ENCODE measurements around the gene PIK3CD.
A peak's percentile ranks its signal among the peaks of the same experiment; 100 is the strongest.
"Not testable (repeated sequence)": the region's sequence is repeated elsewhere in the genome, so short reads cannot be mapped to it uniquely, and the experiment has no call there.

The PIK3CD gene

GRCh38 chr1:9736241-9736640, 84.7 kb downstream of the PIK3CD start:
- no peak for DNase-seq (ENCODE audit: low spot score)

GRCh38 chr1:9737057-9737456, 85.5 kb downstream of the PIK3CD start:
- DNase-seq (ENCODE audit: low spot score): no peak

GRCh38 chr1:9737671-9738070, 86.1 kb downstream of the PIK3CD start:
- DNase-seq (ENCODE audit: low spot score): no peak

- no peak for DNase-seq (ENCODE audit: low spot score)
Measured at GRCh38 chr1:9744106-9744799, 92.7 kb downstream of the PIK3CD start.

DNA sequence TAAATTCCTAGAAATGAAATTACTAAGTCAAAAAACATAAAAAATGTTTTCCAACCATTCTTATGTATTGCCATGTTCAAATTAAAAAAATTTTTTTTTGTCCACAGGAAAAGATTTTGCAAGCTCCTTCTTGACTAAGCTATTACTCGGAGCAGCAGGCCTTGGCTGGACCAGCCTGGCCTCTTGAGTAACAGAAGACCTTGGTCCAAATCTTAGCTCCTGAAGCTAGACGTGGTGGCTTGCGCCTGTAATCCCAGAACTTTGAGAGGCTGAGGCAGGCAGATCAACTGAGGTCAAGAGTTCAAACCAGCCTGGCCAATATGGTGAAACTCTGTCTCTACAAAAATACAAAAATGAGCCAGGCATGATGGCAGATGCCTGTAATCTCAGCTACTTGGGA, 94.7 kb downstream of the PIK3CD start:
- DNase-seq (ENCODE audit: low spot score): no peak

- no peak for DNase-seq (ENCODE audit: low spot score)
Measured at GRCh38 chr1:9746651-9747050, 95.1 kb downstream of the PIK3CD start.

DNA sequence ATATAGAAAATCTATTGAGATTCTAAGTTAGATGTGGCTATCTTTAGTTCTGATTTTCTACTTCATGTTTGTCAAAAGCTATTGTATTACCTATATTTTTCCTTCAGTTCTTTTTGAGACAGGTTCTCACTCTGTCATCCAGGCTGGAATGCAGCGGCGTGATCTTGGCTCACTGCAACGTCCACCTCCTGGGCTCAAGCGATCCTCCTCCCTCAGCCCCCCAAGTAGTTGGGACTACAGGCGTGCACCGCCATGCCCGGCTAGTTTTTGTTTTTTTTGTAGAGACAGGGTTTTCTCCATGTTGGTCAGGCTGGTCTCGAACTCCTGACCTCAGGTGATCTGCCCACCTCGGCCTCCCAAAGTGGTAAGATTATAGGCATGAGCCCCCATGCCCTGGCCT, 96.9 kb downstream of the PIK3CD start:
- DNase-seq (ENCODE audit: low spot score): not testable (repeated sequence)

DNA sequence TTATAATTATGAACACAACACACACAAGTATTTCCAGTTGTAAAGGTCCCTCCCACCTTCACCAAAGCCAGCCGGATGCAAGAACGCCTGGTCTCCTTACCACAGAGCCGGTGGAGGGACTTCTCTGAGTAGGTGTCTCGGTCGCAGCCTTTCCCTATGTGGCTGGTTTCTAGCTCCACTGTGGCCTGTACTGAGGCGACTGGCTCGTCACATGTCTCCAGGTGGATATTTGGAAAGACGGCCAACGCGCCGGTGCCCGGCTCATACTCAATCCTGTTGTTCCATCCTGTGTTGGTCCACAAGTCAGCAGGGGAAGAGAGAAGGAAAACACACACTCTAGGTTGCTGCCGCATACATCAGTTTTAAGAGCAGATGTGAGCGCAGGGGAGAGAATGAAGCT, 97.8 kb downstream of the PIK3CD start:
- DNase-seq (ENCODE audit: low spot score): no peak

DNA sequence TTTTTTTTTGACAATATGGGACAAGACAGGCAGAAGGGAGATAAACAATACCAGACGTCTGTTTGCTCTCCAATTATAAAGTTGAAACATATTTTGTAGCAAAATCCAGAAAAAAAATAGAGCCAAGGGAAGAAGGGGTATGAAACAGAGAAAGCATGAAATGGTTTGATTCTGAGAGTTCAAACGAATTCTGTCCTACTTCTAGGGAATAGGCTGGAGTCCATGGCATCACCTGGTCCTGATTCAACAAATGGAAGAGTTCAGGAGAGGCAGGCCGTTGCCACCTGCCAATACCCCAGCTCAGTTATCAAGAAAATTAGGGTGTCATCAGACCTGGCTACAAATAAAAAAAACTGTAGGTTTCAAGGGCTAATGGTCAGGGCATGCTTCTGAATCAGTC, 100.4 kb downstream of the PIK3CD start:
- no peak for DNase-seq (ENCODE audit: low spot score)

DNA sequence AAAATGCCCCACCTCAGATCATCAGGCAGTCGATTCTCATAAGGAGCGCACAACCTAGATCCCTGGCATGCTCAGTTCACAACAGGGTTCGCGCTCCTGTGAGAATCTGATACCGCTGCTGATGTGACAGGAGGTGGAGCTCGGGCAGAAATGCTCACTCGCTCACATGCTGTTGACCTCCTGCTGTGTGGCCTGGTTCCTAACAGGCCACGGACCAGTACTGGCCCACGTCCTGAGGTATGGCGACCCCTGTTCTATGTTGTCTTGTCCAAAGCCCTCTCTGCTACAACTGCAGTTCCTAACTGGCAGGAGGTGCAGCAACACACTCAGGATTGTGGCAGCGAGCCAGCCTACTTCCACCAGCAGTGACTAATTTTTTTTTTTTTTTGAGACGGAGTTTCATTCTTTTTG, 101.6 kb downstream of the PIK3CD start:
- DNase-seq (ENCODE audit: low spot score): peak; percentile 54

DNA sequence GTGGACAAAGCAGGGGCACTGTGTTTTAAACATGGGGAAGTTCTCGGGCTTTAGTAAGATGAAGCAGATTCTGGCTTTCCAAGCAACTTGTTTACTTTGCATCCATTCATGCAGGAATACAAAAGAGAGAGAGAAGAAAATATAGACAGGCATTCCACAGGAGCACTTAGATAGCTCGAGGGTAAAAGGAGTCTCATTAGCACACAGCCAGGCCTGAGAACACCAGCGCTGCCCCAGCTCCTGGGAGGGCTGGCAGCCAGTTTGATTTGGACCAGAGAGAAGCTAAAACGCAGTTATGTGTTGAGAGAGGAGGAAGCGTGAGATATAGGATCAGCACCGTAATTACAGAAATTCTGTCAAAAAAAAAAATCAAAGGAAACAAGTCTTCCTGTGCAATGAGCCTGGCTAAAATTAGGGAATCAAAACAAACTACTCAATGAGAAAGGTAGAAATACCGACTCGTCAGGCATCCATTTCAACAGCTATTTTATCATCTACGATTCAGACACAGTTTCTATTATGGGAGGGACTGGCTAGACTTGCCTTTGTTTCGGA, 104.0 kb downstream of the PIK3CD start:
- no peak for DNase-seq (ENCODE audit: low spot score)

DNA sequence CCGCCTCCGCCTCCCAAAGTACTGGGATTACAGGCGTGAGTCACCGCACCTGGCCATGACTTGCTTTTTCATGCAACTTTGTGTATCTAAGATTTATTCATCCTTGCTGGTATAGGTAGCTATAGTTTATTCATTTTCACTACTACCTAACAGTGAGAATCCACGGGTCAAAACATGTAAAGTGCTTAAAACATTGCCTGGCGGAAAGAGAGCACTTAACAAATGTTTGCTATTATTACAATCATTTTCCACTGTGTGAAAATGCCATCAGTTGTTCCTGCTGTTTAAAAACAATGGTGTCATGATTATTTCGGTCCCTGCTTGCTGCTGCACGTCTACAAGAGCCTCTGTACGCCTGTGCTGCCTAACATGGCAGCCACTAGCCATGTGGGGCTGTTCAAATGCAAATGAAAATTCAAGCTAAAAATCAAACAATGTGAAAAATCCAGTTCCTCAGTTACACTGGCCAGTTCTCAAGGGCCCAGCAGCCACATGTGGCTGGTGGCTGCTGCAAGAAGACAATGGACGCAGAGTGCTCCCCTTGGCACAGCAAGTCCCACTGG, 107.1 kb downstream of the PIK3CD start:
- no peak for DNase-seq (ENCODE audit: low spot score)

DNA sequence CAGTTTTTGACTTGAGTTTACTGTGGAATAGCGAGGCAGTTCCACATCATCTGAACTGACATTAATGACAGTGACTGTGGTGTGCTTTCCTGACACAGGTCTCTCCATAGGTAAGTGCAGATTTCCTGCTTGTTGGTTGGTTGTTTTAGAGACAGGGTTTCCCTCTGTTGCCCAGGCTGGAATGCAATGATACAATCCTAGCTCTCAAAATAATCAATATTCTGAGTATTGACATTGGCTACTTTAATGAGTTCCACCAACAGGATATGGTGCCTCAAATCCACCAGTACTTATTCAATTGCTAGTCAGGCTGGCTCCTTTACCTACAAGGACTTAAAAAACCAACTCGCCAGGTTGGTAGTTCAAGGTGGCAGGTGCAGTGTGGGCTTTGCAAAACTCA, 108.4 kb downstream of the PIK3CD start:
- no peak for DNase-seq (ENCODE audit: low spot score)

DNA sequence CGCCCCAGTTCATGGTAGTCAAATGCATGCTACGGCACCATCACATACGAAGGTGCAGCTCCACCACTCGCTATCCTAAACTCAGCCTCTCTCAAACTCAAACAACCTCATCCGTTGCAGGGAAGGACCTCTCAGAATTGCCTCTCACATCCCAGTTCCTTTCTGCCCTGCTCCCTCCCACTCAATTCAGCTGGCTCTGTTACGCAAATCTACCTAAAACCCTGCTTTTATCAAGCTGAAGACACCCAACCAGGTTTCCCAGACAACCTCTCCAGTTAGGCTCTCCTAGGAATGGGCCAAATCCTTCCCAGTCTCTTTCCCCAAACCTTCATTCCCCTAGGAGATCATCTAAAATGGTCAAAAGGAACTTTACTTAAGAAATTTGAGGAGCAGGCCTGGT, 109.3 kb downstream of the PIK3CD start:
- no peak for DNase-seq (ENCODE audit: low spot score)

DNA sequence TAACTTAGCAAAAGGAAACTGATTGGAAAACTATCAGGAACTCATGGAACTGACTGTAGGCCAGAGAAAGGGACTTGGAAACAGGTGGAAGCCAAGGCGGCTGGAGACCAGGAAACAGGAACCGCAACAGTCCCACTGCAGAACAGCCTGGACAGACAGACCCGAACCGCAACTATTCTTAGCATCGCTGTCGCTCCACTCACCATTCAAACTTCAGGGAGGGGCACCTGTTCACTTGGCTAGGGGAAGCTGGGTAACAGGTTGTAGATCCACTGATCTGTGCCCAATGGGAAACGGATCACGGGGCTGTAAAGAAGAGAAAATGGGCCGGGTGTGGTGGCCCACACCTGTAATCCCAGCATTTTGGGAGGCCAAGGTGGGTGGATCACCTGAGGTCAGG, 110.3 kb downstream of the PIK3CD start:
- no peak for DNase-seq (ENCODE audit: low spot score)

GRCh38 chr1:9762446-9762845, 110.9 kb downstream of the PIK3CD start:
- not testable (repeated sequence) for DNase-seq (ENCODE audit: low spot score)

DNA sequence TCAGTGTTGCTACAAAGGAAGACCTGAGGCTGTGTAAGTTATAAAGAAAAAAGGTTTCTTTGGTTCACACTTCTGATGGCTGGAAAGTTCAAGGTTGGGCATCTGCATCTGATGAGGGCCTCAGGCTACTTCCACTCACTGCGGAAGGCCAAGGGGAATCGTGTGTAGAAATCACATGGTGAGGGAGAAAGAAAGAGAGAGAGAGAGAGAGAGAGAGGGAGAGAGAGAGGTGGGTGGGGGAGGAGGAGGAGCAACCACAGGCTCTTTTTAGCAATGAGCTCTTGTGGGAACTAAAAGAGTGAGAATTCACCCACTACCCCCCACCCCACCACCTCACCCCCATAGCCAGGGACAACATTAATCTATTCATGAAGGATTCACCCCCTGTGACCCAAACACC, 112.4 kb downstream of the PIK3CD start:
- DNase-seq (ENCODE audit: low spot score): no peak

- no peak for DNase-seq (ENCODE audit: low spot score)
Measured at GRCh38 chr1:9764550-9764949, 113.0 kb downstream of the PIK3CD start.

GRCh38 chr1:9766759-9767442, 115.4 kb downstream of the PIK3CD start:
- peak; percentile 95 for DNase-seq (ENCODE audit: low spot score)

DNA sequence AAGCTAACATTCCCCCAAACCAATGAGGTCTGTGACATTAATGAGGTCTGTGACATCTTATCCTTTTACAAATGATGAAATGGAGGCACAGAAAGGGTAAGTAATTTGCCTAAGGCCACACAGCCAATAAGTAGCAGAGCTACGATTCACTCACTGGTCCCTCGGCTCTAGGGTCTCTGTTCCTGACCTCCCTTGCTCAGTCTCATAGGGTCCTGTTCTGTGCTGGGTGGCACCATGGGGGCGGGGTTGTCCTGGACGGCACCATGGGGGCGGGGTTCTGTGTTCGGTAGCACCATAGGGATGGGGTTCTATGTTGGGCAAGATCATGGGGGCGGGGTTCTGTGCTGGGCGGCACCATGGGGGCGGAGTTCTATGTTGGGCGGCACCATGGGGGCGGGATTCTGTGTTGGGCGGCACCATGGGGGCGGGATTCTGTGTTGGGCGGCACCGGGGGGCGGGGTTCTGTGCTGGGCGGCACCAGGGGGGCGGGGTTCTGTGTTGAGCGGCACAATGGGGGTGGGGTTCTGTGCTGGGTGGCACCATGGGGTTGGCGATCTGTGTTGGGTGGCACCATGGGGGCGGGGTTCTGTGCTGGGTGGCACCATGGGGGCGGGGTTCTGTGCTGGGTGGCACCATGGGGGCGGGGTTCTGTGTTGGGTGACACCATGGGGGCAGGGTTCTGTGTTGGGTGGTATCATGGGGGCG, 116.6 kb downstream of the PIK3CD start:
- no peak for DNase-seq (ENCODE audit: low spot score)

GRCh38 chr1:9768983-9769382, 117.5 kb downstream of the PIK3CD start:
- DNase-seq (ENCODE audit: low spot score): no peak

DNA sequence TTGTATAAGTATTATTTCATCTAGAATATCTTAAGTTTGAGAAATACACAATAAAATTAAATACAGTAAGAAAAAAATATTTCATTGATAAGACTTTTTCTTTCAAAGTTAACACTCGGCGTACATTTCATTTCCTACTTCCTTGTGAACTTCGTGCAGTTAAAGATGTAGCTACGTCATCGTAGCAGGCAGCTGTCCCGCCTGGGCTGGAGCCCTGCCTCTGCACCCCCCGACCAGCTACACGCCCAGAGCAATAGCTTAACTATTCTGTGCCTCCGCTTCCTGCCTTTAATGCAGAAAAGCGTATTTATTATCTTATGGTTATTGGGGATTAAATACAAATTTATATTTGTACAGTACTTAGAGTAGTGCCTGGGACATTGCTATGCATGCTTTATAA, 118.8 kb downstream of the PIK3CD start:
- DNase-seq (ENCODE audit: low spot score): no peak

Data from RKO (cell line).